H1 (cell line): ENCODE results near the gene RTN4RL1. TPM values are rescaled to one million over a fixed set of nuclear protein-coding genes. Genes with fewer than 3 reads are reported as not detected.
A peak's percentile ranks its signal among the peaks of the same experiment; 100 is the strongest.

Experiments
- CTCF ChIA-PET: fragments of 300-600 bp; sonication (Branson Sonifier 250); formaldehyde crosslinking; loops from one replicate; lab custom pipeline; 2021; ENCODE audit not compliant: partially characterized antibody; lab: Charles Lee
- POLR2A ChIA-PET: fragments of 300-600 bp; sonication (Branson Sonifier 250); formaldehyde crosslinking; loops from one replicate; lab custom pipeline; 2021; ENCODE audit warnings: inconsistent platforms; ENCODE audit not compliant: partially characterized antibody; lab: Charles Lee
- DNase-seq, 2 experiments: peaks; one replicate each; pipeline versions ENCODE4 v3.0.0 to v3.0.0-alpha.2; 2010 to 2022; ENCODE audit warnings: low spot score in 2 of 2, low read depth in 1 of 2, mixed read lengths in 1 of 2
- FAIRE-seq: peaks from 2 replicates; lab custom pipeline; 2011; peaks lifted over from hg19 to GRCh38; lab: Jason Lieb, UNC
- H2AFZ ChIP-seq: 2 replicates; pipeline ENCODE4 v1.8.1; 2012; ENCODE audit warnings: low read length, inconsistent platforms
- H2AK5ac ChIP-seq: 2 replicates; pipeline ENCODE4 v1.6.1; 2013; ENCODE audit warnings: low read depth, low read length
- H2BK120ac ChIP-seq: replicated peaks from 2 replicates; pipeline ENCODE3; 2013; ENCODE audit warnings: low read depth, low read length, inconsistent platforms
- H2BK12ac ChIP-seq: 2 replicates; pipeline ENCODE4 v1.6.1; 2013; ENCODE audit warnings: low read depth, low read length
- H2BK15ac ChIP-seq: 2 replicates; pipeline ENCODE4 v1.6.1; 2013; ENCODE audit warnings: low read length
- H2BK20ac ChIP-seq: 2 replicates; pipeline ENCODE4 v1.6.1; 2013; ENCODE audit warnings: low read length
- H2BK5ac ChIP-seq: 2 replicates; pipeline ENCODE4 v1.6.1; 2013; ENCODE audit warnings: low read depth, low read length
- H3K14ac ChIP-seq: 2 replicates; pipeline ENCODE4 v1.6.1; 2013; ENCODE audit warnings: inconsistent platforms; ENCODE audit not compliant: insufficient read length
- H3K18ac ChIP-seq: 2 replicates; pipeline ENCODE4 v1.6.1; 2013; ENCODE audit warnings: low read length; ENCODE audit errors: extremely low read depth
- H3K23ac ChIP-seq: 2 replicates; pipeline ENCODE4 v1.6.1; 2013; ENCODE audit warnings: inconsistent platforms; ENCODE audit not compliant: insufficient read length
- H3K23me2 ChIP-seq: 2 replicates; pipeline ENCODE4 v1.6.1; 2013; ENCODE audit warnings: low read depth, low read length
- H3K27ac ChIP-seq: 2 replicates; pipeline ENCODE4 v1.6.1; 2011; ENCODE audit warnings: low read depth, low read length, inconsistent platforms
- H3K27me3 ChIP-seq, 4 experiments: replicated peaks in 1 of 4; 1 replicate in 1 of 4; 2 replicates in 3 of 4; pipeline versions ENCODE4 v1.6.1 to v1.8.1; 2011 to 2013; ENCODE audit warnings: low read length in 3 of 4, mild to moderate bottlenecking in 3 of 4, inconsistent platforms in 2 of 4, mixed read lengths in 2 of 4, moderate library complexity in 1 of 4; ENCODE audit not compliant: control insufficient read depth in 3 of 4, insufficient read depth in 3 of 4; ENCODE audit errors: extremely low read depth in 1 of 4
- H3K36me3 ChIP-seq, 4 experiments: 2 replicates each; pipeline versions ENCODE4 v1.6.1 to v1.8.1; 2011 to 2013; ENCODE audit warnings: mild to moderate bottlenecking in 4 of 4, low read length in 3 of 4, moderate library complexity in 2 of 4, control low read depth in 1 of 4, inconsistent platforms in 1 of 4; ENCODE audit not compliant: insufficient read depth in 4 of 4, control insufficient read depth in 2 of 4
- H3K4ac ChIP-seq: replicated peaks from 2 replicates; pipeline ENCODE3; 2013; ENCODE audit warnings: low read length, low read depth, mixed read lengths, inconsistent platforms; ENCODE audit not compliant: insufficient read length
- H3K4me1 ChIP-seq, 4 experiments: replicated peaks in 1 of 4; 1 replicate in 1 of 4; 2 replicates in 3 of 4; pipeline versions ENCODE4 v1.6.1 to v1.8.1; 2011 to 2013; ENCODE audit warnings: low read length in 3 of 4, inconsistent platforms in 2 of 4, mixed read lengths in 1 of 4; ENCODE audit not compliant: insufficient read depth in 4 of 4, control insufficient read depth in 3 of 4
- H3K4me2 ChIP-seq, 2 experiments: 2 replicates each; pipeline versions ENCODE4 v1.6.1 to v1.8.1; 2011 to 2013; ENCODE audit warnings: low read depth in 2 of 2, low read length in 2 of 2, control low read depth in 1 of 2, inconsistent platforms in 1 of 2, mild to moderate bottlenecking in 1 of 2; ENCODE audit not compliant: insufficient read depth in 1 of 2
- H3K4me3 ChIP-seq, 4 experiments: fragments of 200-600, 300-600 bp in 1 of 4; sonication (generic), shearing (Covaris generic), sonication (Bioruptor Twin) in 1 of 4; 2 replicates each; pipeline versions ENCODE4 v1.5.1 to v1.8.1; 2011 to 2016; ENCODE audit warnings: low read length in 4 of 4, low read depth in 3 of 4, control low read depth in 2 of 4, inconsistent platforms in 2 of 4, mild to moderate bottlenecking in 2 of 4, mixed read lengths in 1 of 4, moderate library complexity in 1 of 4; ENCODE audit not compliant: insufficient read depth in 2 of 4; ENCODE audit errors: extremely low read depth in 1 of 4
- H3K56ac ChIP-seq: replicated peaks from 2 replicates; pipeline ENCODE3; 2013; ENCODE audit warnings: low read depth, mild to moderate bottlenecking, mixed read lengths, low read length, inconsistent platforms; ENCODE audit not compliant: insufficient read length
- H3K79me1 ChIP-seq: 2 replicates; pipeline ENCODE4 v1.6.1; 2013; ENCODE audit warnings: low read depth, low read length, control low read depth
- H3K79me2 ChIP-seq, 2 experiments: 2 replicates each; pipeline versions ENCODE4 v1.6.1 to v1.8.1; 2012 to 2013; ENCODE audit warnings: low read length in 2 of 2, mild to moderate bottlenecking in 2 of 2, inconsistent platforms in 1 of 2; ENCODE audit not compliant: insufficient read depth in 2 of 2, control insufficient read depth in 1 of 2
- H3K9ac ChIP-seq, 4 experiments: replicated peaks in 1 of 4; 1 replicate in 1 of 4; 2 replicates in 3 of 4; pipeline versions ENCODE4 v1.6.1 to v1.8.1; 2011 to 2013; ENCODE audit warnings: low read depth in 3 of 4, low read length in 3 of 4, control low read depth in 2 of 4, mild to moderate bottlenecking in 2 of 4, moderate library complexity in 2 of 4, inconsistent platforms in 1 of 4; ENCODE audit errors: extremely low read depth in 1 of 4
- H3K9me3 ChIP-seq, 2 experiments: 2 replicates each; pipeline versions ENCODE4 v1.6.1 to v1.8.1; 2012 to 2013; ENCODE audit warnings: mild to moderate bottlenecking in 2 of 2, moderate library complexity in 2 of 2, control low read depth in 1 of 2, inconsistent platforms in 1 of 2, low read depth in 1 of 2, low read length in 1 of 2, mixed read lengths in 1 of 2; ENCODE audit not compliant: insufficient read depth in 2 of 2
- H4K20me1 ChIP-seq, 2 experiments: replicated peaks in 1 of 2; 2 replicates each; pipeline versions ENCODE3 to v1.8.1; 2011 to 2013; ENCODE audit warnings: inconsistent platforms in 2 of 2, low read length in 2 of 2, mild to moderate bottlenecking in 1 of 2; ENCODE audit not compliant: insufficient read depth in 2 of 2, control insufficient read depth in 1 of 2
- H4K5ac ChIP-seq: 2 replicates; pipeline ENCODE4 v1.6.1; 2013; ENCODE audit warnings: low read length, low read depth, mixed read lengths, inconsistent platforms; ENCODE audit not compliant: insufficient read length
- H4K8ac ChIP-seq: 2 replicates; pipeline ENCODE4 v1.8.0; 2013; ENCODE audit warnings: mild to moderate bottlenecking, moderate library complexity, low read length, inconsistent platforms; ENCODE audit not compliant: insufficient read depth; ENCODE audit errors: extremely low read depth
- H4K91ac ChIP-seq: replicated peaks from 2 replicates; pipeline ENCODE3; 2013; ENCODE audit warnings: low read length, mixed read lengths, inconsistent platforms; ENCODE audit not compliant: insufficient read length
- CBX5 ChIP-seq: fragments of 300-800, 300-1000 bp; sonication (generic); IDR thresholded peaks from 2 replicates; pipeline ENCODE4 v1.7.1; 2016; ENCODE audit warnings: antibody characterized with exemption, low read length, low read depth
- CEBPB ChIP-seq: IDR thresholded peaks from 2 replicates; pipeline ENCODE4 v1.6.1; 2012; ENCODE audit warnings: low read depth, low read length
- JUN ChIP-seq: IDR thresholded peaks from 2 replicates; pipeline ENCODE4 v1.6.1; 2011; ENCODE audit warnings: low read depth, mild to moderate bottlenecking, improper control_type of control experiment, low read length
- KDM5A ChIP-seq: fragments of 200-600 bp; IDR thresholded peaks from 2 replicates; pipeline ENCODE4 v1.7.1; 2012; ENCODE audit warnings: mild to moderate bottlenecking, low read length, inconsistent platforms, mixed read lengths
- MAFK ChIP-seq: IDR thresholded peaks from 2 replicates; pipeline ENCODE4 v1.6.1; 2012; ENCODE audit warnings: low read depth, mild to moderate bottlenecking, improper control_type of control experiment, low read length
- NANOG ChIP-seq: IDR thresholded peaks from 2 replicates; pipeline ENCODE4 v1.6.1; 2011; ENCODE audit warnings: low read length, low read depth, mild to moderate bottlenecking, inconsistent platforms; ENCODE audit not compliant: insufficient read depth, poor library complexity, severe bottlenecking
- RFX5 ChIP-seq: IDR thresholded peaks from 2 replicates; pipeline ENCODE4 v1.6.1; 2011; ENCODE audit warnings: low read depth, low read length, improper control_type of control experiment, borderline replicate concordance
- SAP30 ChIP-seq: fragments of 300-600 bp; sonication (generic); IDR thresholded peaks from 2 replicates; pipeline ENCODE4 v1.7.1; 2012; ENCODE audit warnings: low read length, moderate library complexity, mild to moderate bottlenecking, inconsistent platforms; ENCODE audit not compliant: insufficient read depth, insufficient replicate concordance
- SIX5 ChIP-seq: IDR thresholded peaks from 2 replicates; pipeline ENCODE4 v1.6.1; 2011; ENCODE audit warnings: mild to moderate bottlenecking, low read depth, low read length
- SP2 ChIP-seq: IDR thresholded peaks from 2 replicates; pipeline ENCODE4 v1.6.1; 2012; ENCODE audit warnings: mild to moderate bottlenecking, low read length, inconsistent platforms
- TAF1 ChIP-seq: IDR thresholded peaks from 2 replicates; pipeline ENCODE4 v1.6.1; 2011; ENCODE audit warnings: mild to moderate bottlenecking, low read depth, low read length
- TEAD4 ChIP-seq: IDR thresholded peaks from 2 replicates; pipeline ENCODE4 v1.6.1; 2012; ENCODE audit warnings: low read depth, low read length, inconsistent platforms, mixed read lengths
- YY1 ChIP-seq: IDR thresholded peaks from 2 replicates; pipeline ENCODE4 v1.6.1; 2011; ENCODE audit warnings: low read depth, mild to moderate bottlenecking, low read length
- WGBS, 2 experiments: shearing (Covaris generic) in 1 of 2; methylation state at CpG; one replicate each; pipeline versions ENCODE4 v1.1.6 to v1.1.7; 2013 to 2015; ENCODE audit warnings: low lambda C conversion rate in 2 of 2, mixed read lengths in 2 of 2, inconsistent platforms in 1 of 2, low coverage in 1 of 2, missing lambda C conversion rate in 1 of 2; ENCODE audit not compliant: insufficient replicate concordance in 2 of 2, insufficient coverage in 1 of 2, insufficient read length in 1 of 2; ENCODE audit errors: extremely low coverage in 1 of 2, missing lambda C conversion rate in 1 of 2; 5-methylcytosine and 5-hydroxymethylcytosine counted together
- polyA plus RNA-seq, 7 experiments: library from polyadenylated mRNA; depleted of rRNA in 3 of 7; stranded (reverse) in 5 of 7; unstranded in 2 of 7; fragments of >200 nt in 5 of 7; fragments of 200-250 nt in 2 of 7; gene quantifications; 1 replicate in 5 of 7; 2 replicates in 1 of 7; 4 replicates in 1 of 7; pipeline versions ENCODE4 v1.2.1 to v1.2.3, GENCODE V29; 2011 to 2013; ENCODE audit warnings: missing spikeins in 2 of 7, mixed read lengths in 2 of 7
- total RNA-seq: library from RNA; stranded (reverse); fragmentation: NEBNext Ultra II Directional; extraction: Animal tissue kit (Norgen Biotek cat#: 25700); gene quantifications from 2 replicates; pipeline ENCODE4 v1.2.1, GENCODE V29; 2021
- TF ChIP-seq, protein P1 (sequence below): IDR thresholded peaks from 2 replicates; pipeline ENCODE4 v1.6.1; 2012; ENCODE audit warnings: low read length, inconsistent platforms

The RTN4RL1 gene
- total and polyA plus RNA-seq, 2 of the 8 experiments (the other 6 are each of a cell fraction or from before 2014, with no cell fraction given), result 0.09 TPM; not detected in 1

DNA sequence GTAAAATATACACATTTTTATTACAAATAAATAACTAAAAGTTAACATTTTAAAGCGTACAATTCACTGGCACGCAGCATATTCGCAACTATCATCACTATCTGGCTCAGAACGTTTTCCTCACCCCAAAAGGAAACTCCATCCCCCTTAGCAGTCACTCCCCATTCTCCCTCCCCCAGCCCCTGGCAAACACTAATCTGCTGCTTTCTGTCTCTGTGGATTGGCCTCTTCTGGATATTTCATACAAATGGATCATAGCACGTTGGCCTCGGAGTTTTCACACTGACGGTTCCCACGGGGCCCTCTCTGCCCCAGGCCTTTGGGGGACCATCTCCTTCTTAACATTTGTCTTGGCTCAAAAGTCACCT lies 64.6 kb downstream of the RTN4RL1 start:
- Histone ChIP-seq H3K79me1 (no peaks in the 10 kb centered on the region), H3K18ac (no peak overlapping the region), H4K91ac (no peak overlapping the region), H3K4me1 (peaks cover 0 to 7% (median 3%) of the 10 kb centered on the region in 4 experiments; a peak in 4 of 7 replicates), H2BK120ac (no peak overlapping the region), H3K23me2 (no peaks in the 10 kb centered on the region), H2AFZ (no peak overlapping the region), H2BK12ac (no peak overlapping the region), H4K20me1 (no peaks in the 10 kb centered on the region), H3K56ac (no peak overlapping the region), H3K23ac (no peak overlapping the region), H2AK5ac (no peak overlapping the region), H4K8ac (no peak overlapping the region), H2BK5ac (no peak overlapping the region), H3K4ac (no peak overlapping the region), H3K79me2 (no peaks in the 10 kb centered on the region), H3K4me3 (no peak overlapping the region), H3K9me3 (no peaks in the 10 kb centered on the region), H4K5ac (no peak overlapping the region), H3K14ac (no peak overlapping the region), H3K27me3 (no peaks in the 10 kb centered on the region), H2BK15ac (no peak overlapping the region), H3K4me2 (0 out of 4 replicates have a peak overlapping the region, but pooled peaks have one; percentile 14 to 43), H2BK20ac (no peak overlapping the region), H3K36me3 (no peaks in the 10 kb centered on the region), H3K9ac (no peak overlapping the region), H3K27ac (no peak overlapping the region)
- DNase-seq (no peak), FAIRE-seq (no peak)
- POLR2A ChIA-PET, result no interaction called here
- WGBS, 2 experiments, result 89% methylated on average over 8 of the region's 8 CpGs; no CpG with 5 or more reads in 1 of the 2 experiments
- CTCF ChIA-PET, result interaction anchor here (1.2 kb wide), 1 partner anchor 12 kb away, joined by 3 read pairs; no protein-coding TSS in a partner anchor
- TF ChIP-seq JUN (no peak), KDM5A (no peak), MAFK (no peak), TEAD4 (no peak), SIX5 (no peak), CBX5 (no peak), NANOG (no peak), YY1 (no peak), TAF1 (no peak), CEBPB (no peak), SP2 (no peak), SAP30 (no peak), RFX5 (no peak)
- TF ChIP-seq, protein P1, sequence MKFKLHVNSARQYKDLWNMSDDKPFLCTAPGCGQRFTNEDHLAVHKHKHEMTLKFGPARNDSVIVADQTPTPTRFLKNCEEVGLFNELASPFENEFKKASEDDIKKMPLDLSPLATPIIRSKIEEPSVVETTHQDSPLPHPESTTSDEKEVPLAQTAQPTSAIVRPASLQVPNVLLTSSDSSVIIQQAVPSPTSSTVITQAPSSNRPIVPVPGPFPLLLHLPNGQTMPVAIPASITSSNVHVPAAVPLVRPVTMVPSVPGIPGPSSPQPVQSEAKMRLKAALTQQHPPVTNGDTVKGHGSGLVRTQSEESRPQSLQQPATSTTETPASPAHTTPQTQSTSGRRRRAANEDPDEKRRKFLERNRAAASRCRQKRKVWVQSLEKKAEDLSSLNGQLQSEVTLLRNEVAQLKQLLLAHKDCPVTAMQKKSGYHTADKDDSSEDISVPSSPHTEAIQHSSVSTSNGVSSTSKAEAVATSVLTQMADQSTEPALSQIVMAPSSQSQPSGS, result no peak
